ENCODE measurements around the gene XKR7. TPM values are rescaled to one million over a fixed set of nuclear protein-coding genes. Genes with fewer than 3 reads are reported as not detected.

The XKR7 gene
- total RNA-seq, 4 donors from 2014 or later: under 0.01 TPM; not detected in 3

Small RNAs within 50 kb of the gene (small RNA-seq; reads per million reads assigned to genes)
- 0 to 0.83 (median 0.46) reads per million in 4 donors for gene RNA5SP481
- gene RNA5SP482: 0 to 0.36 (median 0.23) reads per million in 4 donors

Other genes with a start within 250 kb of the XKR7 start
- gene BCL2L1, start 245.3 kb upstream of the XKR7 start, total RNA-seq: 100 to 1,000 TPM in 3 of 4 donors, 10 to 100 TPM in 1; 98.6 to 151 (median 107) TPM
- gene TPX2, start 228.9 kb upstream of the XKR7 start, total RNA-seq: 10 to 100 TPM in 2 of 4 donors, 1 to 10 TPM in 2; 3.2 to 15.7 (median 7.8) TPM
- under 1 TPM in 1 of 4 donors, not detected in 3; 0.16 TPM for gene MYLK2, start 148.8 kb upstream of the XKR7 start, total RNA-seq
- under 1 TPM in 1 of 4 donors, not detected in 3; 0.55 TPM for gene FOXS1, start 122.5 kb upstream of the XKR7 start, total RNA-seq
- gene DUSP15, start 97.6 kb upstream of the XKR7 start, total RNA-seq: 1 to 10 TPM in 1 of 4 donors, not detected in 3; 1.1 TPM
- gene TTLL9, start 97.5 kb upstream of the XKR7 start, total RNA-seq: not detected
- gene PDRG1, start 16.1 kb upstream of the XKR7 start, total RNA-seq: 1 to 10 TPM; 2.2 to 9.2 (median 6.5) TPM
- 1 to 10 TPM; 1.7 to 4.9 (median 3.0) TPM for gene CCM2L, start 42.3 kb downstream of the XKR7 start, total RNA-seq
- gene HCK, start 84.1 kb downstream of the XKR7 start, total RNA-seq: 10 to 100 TPM in 3 of 4 donors, 1 to 10 TPM in 1; 9.7 to 22.7 (median 11.7) TPM
- gene TM9SF4, start 141.6 kb downstream of the XKR7 start, total RNA-seq: 10 to 100 TPM; 35.5 to 44.8 (median 42.6) TPM
- 10 to 100 TPM in 2 of 4 donors, 1 to 10 TPM in 2; 6.6 to 24.9 (median 11.8) TPM for gene PLAGL2, start 239.6 kb downstream of the XKR7 start, total RNA-seq
- 10 to 100 TPM; 13.8 to 96.1 (median 49.6) TPM for gene POFUT1, start 239.7 kb downstream of the XKR7 start, total RNA-seq

Data from transverse colon (tissue), 4 donors.